Measurements from ENCODE around the gene CDK8.

- TF ChIP-seq CEBPB (IDR thresholded peaks at IDR 0.05): no peak
- TF ChIP-seq, protein P1, sequence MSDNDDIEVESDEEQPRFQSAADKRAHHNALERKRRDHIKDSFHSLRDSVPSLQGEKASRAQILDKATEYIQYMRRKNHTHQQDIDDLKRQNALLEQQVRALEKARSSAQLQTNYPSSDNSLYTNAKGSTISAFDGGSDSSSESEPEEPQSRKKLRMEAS (IDR thresholded peaks at IDR 0.05): no peak
Observed at GRCh38 chr13:26445092-26445491, 191.2 kb downstream of the CDK8 start.

All from Ishikawa (cell line).